ENCODE results near the gene ADGRB2.

The ADGRB2 gene

GRCh38 chr1:31732343-31732742, 31.8 kb downstream of the ADGRB2 start:
- no peak overlapping the region for H3K9ac ChIP-seq

GRCh38 chr1:31731049-31731565, 33.0 kb downstream of the ADGRB2 start:
- Histone ChIP-seq H3K4me1 (no peaks in the 10 kb centered on the region), H3K79me2 (no peaks in the 10 kb centered on the region), H3K9ac (no peak overlapping the region), H3K9me3 (ENCODE audit: control insufficient read depth, low read length) (no peaks in the 10 kb centered on the region), H3K4me2 (ENCODE audit: low read length) (no peak overlapping the region), H3K4me3 (ENCODE audit: low read depth, low read length) (no peak overlapping the region), H3K36me3 (ENCODE audit: control insufficient read depth, insufficient read depth, low read length) (no peaks in the 10 kb centered on the region), H3K27ac (no peak overlapping the region), H2AFZ (no peak overlapping the region), H3K27me3 (ENCODE audit: control insufficient read depth, insufficient read depth, low read length) (no peaks in the 10 kb centered on the region)
- TF ChIP-seq CTCF (IDR thresholded peaks at IDR 0.05), result no peak

More at GRCh38 chr1:31732343-31732742, 31.8 kb downstream of the ADGRB2 start:
- TF ChIP-seq CTCF (IDR thresholded peaks at IDR 0.05), result no peak
- Histone ChIP-seq H3K9me3 (ENCODE audit: control insufficient read depth, low read length) (no peaks in the 10 kb centered on the region), H3K4me2 (ENCODE audit: low read length) (no peak overlapping the region), H2AFZ (no peak overlapping the region), H3K4me1 (no peaks in the 10 kb centered on the region), H3K36me3 (ENCODE audit: control insufficient read depth, insufficient read depth, low read length) (no peaks in the 10 kb centered on the region), H3K4me3 (ENCODE audit: low read depth, low read length) (no peak overlapping the region), H3K27ac (no peak overlapping the region), H3K79me2 (no peaks in the 10 kb centered on the region), H3K27me3 (ENCODE audit: control insufficient read depth, insufficient read depth, low read length) (no peaks in the 10 kb centered on the region)

- no peaks in the 10 kb centered on the region for H3K27me3 ChIP-seq (ENCODE audit: control insufficient read depth, insufficient read depth, low read length)
- no peaks in the 10 kb centered on the region for H3K9me3 ChIP-seq (ENCODE audit: control insufficient read depth, low read length)
- no peaks in the 10 kb centered on the region for H3K79me2 ChIP-seq
- no peak overlapping the region for H3K9ac ChIP-seq
- H3K4me3 ChIP-seq (ENCODE audit: low read depth, low read length), result no peak overlapping the region
- no peak overlapping the region for H3K27ac ChIP-seq
- H3K4me1 ChIP-seq, result no peaks in the 10 kb centered on the region
- no peak overlapping the region for H2AFZ ChIP-seq
- H3K4me2 ChIP-seq (ENCODE audit: low read length), result no peak overlapping the region
- H3K36me3 ChIP-seq (ENCODE audit: control insufficient read depth, insufficient read depth, low read length), result no peaks in the 10 kb centered on the region
- TF ChIP-seq CTCF (IDR thresholded peaks at IDR 0.05), result no peak
Measured at GRCh38 chr1:31730336-31731048, 33.6 kb downstream of the ADGRB2 start.

GRCh38 chr1:31727849-31728248, 36.3 kb downstream of the ADGRB2 start:
- no peak overlapping the region for H3K9ac ChIP-seq
- no peaks in the 10 kb centered on the region for H3K4me1 ChIP-seq
- H3K9me3 ChIP-seq (ENCODE audit: control insufficient read depth, low read length), result no peaks in the 10 kb centered on the region
- no peaks in the 10 kb centered on the region for H3K36me3 ChIP-seq (ENCODE audit: control insufficient read depth, insufficient read depth, low read length)
- H3K4me3 ChIP-seq (ENCODE audit: low read depth, low read length), result no peak overlapping the region
- H3K4me2 ChIP-seq (ENCODE audit: low read length), result no peak overlapping the region
- no peak for TF ChIP-seq CTCF (IDR thresholded peaks at IDR 0.05)
- H3K79me2 ChIP-seq, result no peaks in the 10 kb centered on the region
- no peak overlapping the region for H3K27ac ChIP-seq
- no peaks in the 10 kb centered on the region for H3K27me3 ChIP-seq (ENCODE audit: control insufficient read depth, insufficient read depth, low read length)
- no peak overlapping the region for H2AFZ ChIP-seq

GRCh38 chr1:31727195-31727594, 36.9 kb downstream of the ADGRB2 start:
- H3K4me3 ChIP-seq (ENCODE audit: low read depth, low read length), result no peak overlapping the region
- H3K79me2 ChIP-seq, result no peaks in the 10 kb centered on the region
- no peak for TF ChIP-seq CTCF (IDR thresholded peaks at IDR 0.05)
- no peaks in the 10 kb centered on the region for H3K9me3 ChIP-seq (ENCODE audit: control insufficient read depth, low read length)
- no peaks in the 10 kb centered on the region for H3K4me1 ChIP-seq
- H2AFZ ChIP-seq, result no peak overlapping the region
- no peaks in the 10 kb centered on the region for H3K36me3 ChIP-seq (ENCODE audit: control insufficient read depth, insufficient read depth, low read length)
- no peak overlapping the region for H3K9ac ChIP-seq
- no peak overlapping the region for H3K27ac ChIP-seq
- H3K4me2 ChIP-seq (ENCODE audit: low read length), result no peak overlapping the region
- no peaks in the 10 kb centered on the region for H3K27me3 ChIP-seq (ENCODE audit: control insufficient read depth, insufficient read depth, low read length)

Measured in parathyroid adenoma (tissue), 2 donors.